GM18505 (cell line): ENCODE results near the gene CALHM2.

Experiments used
- ATAC-seq: cut with Tn5 transposase; IDR thresholded peaks from one replicate; pipeline ENCODE4 v1.9.1; 2021; ENCODE audit not compliant: unreplicated experiment
- POLR2A ChIP-seq: IDR thresholded peaks from 4 replicates; pipeline ENCODE4 v1.6.1; 2011; ENCODE audit warnings: borderline replicate concordance; ENCODE audit not compliant: insufficient read depth, insufficient read length; ENCODE audit errors: extremely low read depth

The CALHM2 gene

DNA sequence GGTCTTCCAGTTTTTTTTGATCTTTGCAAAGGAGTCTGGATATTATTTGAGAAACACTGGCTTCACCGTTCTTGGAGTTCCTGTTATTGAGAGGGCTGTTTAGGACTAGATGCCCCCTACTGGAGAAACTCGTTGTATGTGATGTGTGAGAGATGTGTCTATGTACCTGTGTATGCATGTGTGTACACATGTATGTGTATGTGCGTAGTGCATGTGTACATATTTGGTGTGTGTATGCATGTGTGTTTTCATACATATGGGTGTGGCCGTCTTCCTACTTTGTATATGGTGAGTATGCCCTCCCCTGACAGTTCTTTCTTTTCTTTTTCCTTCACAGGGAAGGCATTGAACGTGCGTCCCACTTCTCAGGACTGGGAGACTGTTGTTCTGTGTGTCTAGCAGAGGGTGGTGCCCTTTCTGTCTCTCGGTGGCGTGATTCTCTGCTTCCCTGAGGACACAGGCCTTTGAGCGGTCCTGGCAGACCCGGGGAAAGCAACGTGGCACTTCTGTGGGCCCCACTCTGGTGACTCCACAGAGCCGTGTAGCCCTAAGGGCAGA, 29.9 kb upstream of the CALHM2 start:
- TF ChIP-seq POLR2A, result no peak
- ATAC-seq, result no peak

DNA sequence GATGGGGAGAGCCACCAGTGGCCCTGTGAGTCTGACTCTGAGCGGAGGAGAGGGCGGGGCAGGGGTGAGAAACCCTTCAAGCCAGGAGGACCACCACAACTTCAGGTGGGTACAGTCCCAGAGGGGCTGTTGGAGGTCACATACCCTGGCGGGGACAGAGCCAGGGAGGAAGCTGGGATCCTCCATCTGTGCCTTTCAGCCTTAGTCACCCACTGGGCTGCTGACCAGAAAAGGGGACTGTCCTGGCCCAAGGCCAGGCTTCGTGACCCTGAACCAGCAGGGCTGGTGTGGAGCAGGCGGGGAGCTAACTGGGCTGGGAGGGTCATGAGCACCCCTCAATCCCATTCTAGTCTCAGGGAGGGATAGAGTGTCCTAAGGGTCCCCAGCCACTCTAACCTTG, 28.4 kb upstream of the CALHM2 start:
- TF ChIP-seq POLR2A, result no peak
- no peak for ATAC-seq

DNA sequence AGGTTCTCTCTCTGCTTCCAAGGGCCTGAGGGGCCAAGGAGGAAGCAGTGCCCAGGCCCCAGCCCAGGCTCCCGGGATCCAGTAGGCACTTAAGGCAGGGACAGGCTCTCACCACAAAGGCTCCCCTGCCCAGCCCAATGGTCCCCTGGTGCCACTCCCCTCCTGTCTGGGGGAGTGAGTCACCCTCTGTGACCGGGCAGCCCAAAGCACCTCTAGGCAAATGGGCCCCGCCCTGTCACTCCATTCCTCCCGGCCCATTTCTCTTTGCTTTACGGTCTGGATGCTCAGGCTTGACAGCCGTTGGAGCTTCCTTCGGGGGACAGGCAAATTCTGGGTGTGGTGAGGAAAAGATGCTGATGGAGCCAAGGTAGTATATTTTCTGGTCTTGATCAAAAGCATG, 27.0 kb upstream of the CALHM2 start, which contains the start of gene CALHM3:
Gene CALHM3 (minus strand): TSS at position 106 of the 400 bp plus-strand sequence. CDS start 208 bp downstream, outside the sequence.
- no peak for TF ChIP-seq POLR2A
- ATAC-seq, result no peak

DNA sequence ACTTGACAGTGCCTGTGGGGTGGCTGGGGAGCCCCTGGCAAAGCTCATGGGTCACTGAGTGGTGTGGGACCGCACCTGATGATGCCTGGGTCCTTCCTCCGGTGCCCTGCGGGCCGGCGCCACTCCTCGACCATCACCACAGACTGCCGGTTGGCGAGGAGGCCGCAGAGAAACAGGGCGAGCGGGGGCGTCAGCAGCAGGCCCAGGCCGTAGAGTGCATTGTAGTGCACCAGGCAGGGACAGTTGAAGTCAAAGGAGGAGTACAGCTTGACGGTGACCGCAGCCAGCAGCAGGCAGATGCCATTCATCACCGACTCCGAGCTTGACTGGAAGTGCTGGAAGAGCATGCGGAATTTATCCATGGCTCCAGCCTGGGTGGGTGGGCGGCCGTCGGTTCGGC, 26.5 kb upstream of the CALHM2 start:
- no peak for TF ChIP-seq POLR2A

DNA sequence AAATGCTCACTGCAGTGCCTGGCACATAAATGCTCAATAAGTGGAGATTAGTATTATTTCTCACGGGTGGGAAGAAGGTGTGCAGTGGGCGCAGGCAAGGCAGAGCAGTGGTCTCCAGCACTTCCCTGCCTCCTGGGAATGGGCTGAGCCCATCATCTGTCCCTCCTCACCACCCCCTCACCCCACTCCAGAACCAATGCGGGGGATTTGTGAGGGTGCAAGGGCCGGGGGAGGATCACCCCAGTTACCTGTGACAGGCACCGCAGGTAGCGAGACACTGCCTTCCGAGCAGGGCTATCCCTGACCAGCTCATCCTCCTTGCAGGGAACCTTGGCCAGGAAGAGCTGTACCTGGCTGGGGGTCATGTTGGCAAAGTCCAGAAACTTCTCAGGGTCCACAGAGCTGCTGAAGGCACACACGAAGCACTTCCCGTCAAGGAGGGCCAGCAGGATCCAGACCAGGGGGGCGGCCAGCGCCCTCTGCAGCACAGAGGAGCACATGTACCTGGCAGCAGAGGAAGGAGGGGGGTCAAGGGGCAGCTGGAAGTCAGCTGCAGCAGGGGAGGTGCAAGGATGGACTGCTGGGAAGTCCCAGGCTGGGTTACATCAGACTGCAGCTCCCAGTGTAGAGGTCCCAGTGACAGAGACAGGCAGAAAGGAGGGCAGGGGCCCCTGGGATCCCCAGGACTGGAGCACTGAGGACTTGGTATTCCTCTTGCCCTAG, 24.0 kb upstream of the CALHM2 start:
- ATAC-seq, result no peak
- no peak for TF ChIP-seq POLR2A

More for the DNA sequence above, 26.5 kb upstream of the CALHM2 start:
- ATAC-seq, result no peak

DNA sequence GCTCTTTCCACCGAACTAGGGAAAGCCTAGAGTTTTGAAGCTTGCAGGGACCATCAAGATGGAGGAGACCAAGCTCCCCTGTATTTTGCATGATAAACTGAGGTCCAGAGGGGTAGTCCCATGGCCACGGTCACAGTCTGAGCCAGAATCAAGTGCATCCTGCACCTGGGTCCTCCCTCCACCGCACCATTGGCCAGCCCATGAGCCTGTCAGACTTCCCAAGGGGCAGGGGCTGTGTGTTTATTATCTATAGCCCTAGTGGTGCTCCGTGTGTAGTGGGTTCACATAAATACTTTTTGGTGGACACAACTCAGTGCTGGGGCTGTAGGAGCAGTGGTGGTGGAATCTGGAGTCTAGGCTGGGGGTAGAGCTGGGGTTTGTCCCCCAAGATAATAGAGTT, 23.3 kb upstream of the CALHM2 start:
- no peak for TF ChIP-seq POLR2A
- ATAC-seq, result no peak

DNA sequence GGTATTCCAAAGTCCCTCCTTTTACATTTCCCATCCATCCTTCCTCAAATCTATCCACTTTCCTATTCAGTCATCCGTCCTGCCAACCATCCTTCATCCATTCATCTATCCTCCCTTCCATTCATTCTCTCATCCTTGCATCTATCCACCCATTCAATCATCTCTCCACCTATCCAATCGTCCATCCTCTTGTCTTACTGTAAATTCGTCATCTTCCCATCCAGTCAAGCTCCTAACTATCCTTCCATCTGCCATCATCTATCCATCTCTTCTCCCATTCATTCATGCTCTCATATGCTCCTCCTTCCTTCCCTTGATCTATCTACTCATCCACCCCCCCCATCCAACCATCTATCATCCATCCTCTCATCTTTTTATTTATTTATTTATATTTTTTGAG, 21.9 kb upstream of the CALHM2 start:
- ATAC-seq, result no peak
- no peak for TF ChIP-seq POLR2A

DNA sequence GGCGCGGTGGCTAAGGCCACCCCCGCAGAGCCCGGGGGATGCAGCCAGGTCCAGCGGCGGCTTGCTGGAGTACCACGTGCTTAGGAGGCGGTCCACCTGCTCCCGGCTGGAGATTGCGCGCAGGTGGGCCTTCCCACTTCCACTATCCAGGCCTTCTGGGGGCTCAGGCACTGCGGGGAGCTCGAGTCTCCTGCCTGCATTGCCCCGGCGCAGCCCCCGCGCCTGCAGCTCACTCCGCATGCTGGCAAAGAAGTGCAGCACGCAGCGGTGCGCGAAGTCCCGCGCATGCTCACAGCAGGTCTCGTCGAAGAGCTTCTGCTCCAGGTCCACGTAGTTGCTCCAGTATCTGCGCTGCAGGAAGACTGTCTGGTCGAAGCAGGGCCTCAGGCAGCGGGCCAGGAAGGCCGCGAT, 21.1 kb upstream of the CALHM2 start:
- TF ChIP-seq POLR2A, result no peak
- ATAC-seq, result no peak

DNA sequence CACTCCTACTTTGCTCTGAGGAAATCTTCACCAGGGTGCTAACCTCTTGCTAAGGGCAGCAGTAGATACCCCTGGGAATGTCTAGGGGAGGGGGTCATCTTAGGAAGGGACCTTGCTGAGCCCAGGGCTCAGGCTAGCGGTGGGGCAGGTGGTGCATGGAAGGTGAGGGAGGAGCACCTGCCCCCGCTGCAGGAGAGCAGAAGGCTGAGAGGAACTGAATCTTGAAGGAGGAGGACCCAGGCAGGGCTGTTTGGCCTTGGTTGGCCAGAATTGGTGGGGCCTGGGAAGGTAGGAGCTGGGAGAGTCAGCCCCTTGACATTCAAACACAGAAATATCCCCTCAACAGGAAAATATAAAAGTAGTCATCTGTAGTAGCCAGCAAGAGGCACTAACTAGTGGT, 19.8 kb upstream of the CALHM2 start:
- no peak for ATAC-seq

DNA sequence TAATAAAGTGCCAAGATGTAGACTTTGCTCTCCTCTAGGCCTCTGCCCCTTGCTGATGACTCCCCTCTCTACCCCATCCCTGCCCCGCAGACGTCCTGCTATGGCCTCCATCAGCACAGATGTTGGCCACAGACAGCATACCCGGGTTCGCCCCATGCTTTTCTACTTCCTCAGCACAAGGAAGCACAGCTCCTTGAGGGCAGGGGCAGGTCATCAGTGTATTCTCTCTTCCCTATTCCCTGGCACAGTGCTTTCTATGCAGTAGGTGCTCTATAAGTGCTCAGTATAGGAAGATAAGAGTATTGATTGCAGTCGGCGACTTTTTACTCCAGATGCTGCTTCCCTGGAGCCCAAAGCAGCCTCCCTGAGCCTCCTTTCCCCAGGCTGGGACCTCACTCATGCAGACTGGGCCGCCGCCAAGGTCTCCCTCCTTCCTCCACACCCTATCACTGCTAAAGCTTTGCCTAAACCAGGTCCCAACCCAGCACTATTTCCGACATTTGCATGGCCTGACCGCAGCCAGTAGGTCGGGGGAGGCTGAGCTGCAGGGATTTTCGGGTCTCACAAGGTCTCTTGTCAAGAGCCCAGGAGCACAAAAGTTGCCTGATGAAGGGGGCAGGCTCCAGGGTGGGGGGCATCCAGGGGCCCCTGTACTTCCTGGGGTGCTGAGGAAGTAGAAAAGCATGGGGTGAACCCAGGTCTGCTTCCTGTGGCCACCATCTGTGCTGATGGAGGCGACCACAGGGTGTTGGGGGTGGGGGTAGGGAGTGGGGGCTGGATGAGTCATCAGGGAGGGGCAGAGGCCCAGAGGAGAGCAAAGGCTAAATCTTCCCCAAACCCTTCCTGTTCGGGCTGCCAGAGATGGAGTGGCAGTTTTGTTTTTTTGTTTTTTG, 18.8 kb upstream of the CALHM2 start:
- peak; percentile 73 for TF ChIP-seq POLR2A
- ATAC-seq, result peak; percentile 65

More for the DNA sequence above, 19.8 kb upstream of the CALHM2 start:
- TF ChIP-seq POLR2A, result peak; percentile 64

DNA sequence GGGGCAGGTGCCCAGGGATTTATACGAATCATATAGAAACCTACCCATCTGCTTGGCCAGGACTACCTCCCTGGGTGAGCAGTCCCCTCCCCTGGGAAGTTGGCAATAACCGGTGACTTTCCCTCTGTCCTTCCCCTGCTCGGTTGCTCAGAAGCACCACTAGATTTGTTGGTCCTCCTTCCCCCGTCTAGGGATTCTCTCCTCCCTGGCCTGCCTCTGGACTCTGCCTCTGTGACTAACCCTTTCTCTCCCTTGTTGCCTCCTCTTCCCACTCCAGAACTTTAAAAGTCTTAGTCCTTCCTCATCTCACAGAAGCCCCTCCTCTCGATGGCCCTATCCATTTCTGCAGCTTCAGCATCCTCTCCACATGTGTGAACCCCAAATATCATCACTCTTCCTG, 17.0 kb upstream of the CALHM2 start:
- TF ChIP-seq POLR2A, result no peak

DNA sequence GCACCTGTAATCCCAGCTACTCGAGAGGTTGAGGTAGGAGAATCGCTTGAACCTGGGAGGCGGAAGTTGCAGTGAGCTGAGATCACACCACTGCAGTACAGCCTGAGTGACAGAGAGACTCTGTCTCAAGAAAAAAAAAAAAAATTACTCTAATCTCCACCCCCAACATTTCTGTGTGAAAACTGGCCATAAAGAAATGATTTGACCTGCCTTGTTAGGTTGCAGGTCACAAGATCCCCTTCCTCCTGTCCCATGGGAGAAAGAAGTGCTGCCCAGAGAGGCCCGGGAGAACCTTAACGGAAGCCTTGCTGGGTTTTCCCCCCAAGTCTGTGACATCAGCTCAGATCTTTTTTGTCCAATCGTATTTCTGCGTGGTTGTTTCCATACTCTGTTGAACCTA, 15.2 kb upstream of the CALHM2 start:
- no peak for ATAC-seq
- TF ChIP-seq POLR2A, result peak; percentile 39

More for the DNA sequence above, 17.0 kb upstream of the CALHM2 start:
- no peak for ATAC-seq

DNA sequence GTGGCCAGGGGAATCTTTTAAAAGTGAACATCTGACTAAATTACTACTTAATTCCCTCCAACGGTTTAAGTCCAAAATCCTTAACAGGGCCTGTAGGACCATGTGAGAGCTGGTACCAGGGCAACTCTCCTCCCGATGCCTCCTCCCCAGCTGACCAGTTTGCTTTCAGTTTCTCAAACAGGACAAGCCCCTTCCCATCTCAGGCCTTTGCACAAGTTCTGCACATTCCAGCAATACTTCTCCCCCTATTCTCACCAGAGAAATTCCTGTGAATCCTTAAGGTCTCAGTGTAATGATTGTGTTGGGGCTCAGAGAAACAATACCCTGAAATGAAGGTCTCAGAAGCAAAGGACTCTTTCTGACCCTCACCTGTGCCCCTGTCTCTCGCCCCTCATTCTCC, 14.6 kb upstream of the CALHM2 start:
- no peak for ATAC-seq
- no peak for TF ChIP-seq POLR2A
